ENCODE results near the gene VPS29.
"Not testable (repeated sequence)": the region's sequence is repeated elsewhere in the genome, so short reads cannot be mapped to it uniquely, and the experiment has no call there.

The VPS29 gene

GRCh38 chr12:110501752-110502738, at the start of gene VPS29, which contains the start of gene RAD9B:
TSS of gene VPS29 (minus strand) at chr12:110502111. CDS start at chr12:110502051, 60 bp downstream.
TSS of gene RAD9B (plus strand) at chr12:110502331. CDS start at chr12:110502338, 7 bp downstream.
- DNase-seq, result peak; percentile 98

GRCh38 chr12:110550981-110551380, 49.1 kb upstream of the VPS29 start:
- no peak for DNase-seq

- no peak for DNase-seq
Observed at GRCh38 chr12:110549716-110550115, 47.8 kb upstream of the VPS29 start.

- DNase-seq, result no peak
Observed at GRCh38 chr12:110548678-110549077, 46.8 kb upstream of the VPS29 start.

GRCh38 chr12:110547090-110547489, 45.2 kb upstream of the VPS29 start:
- no peak for DNase-seq

- no peak for DNase-seq
Observed at GRCh38 chr12:110546339-110546738, 44.4 kb upstream of the VPS29 start.

- no peak for DNase-seq
Observed at GRCh38 chr12:110545812-110546211, 43.9 kb upstream of the VPS29 start.

GRCh38 chr12:110545259-110545658, 43.3 kb upstream of the VPS29 start:
- DNase-seq, result not testable (repeated sequence)

GRCh38 chr12:110543965-110544364, 42.1 kb upstream of the VPS29 start:
- no peak for DNase-seq

- peak; percentile 30 for DNase-seq
Observed at GRCh38 chr12:110543252-110543959, 41.5 kb upstream of the VPS29 start.

- DNase-seq, result no peak
Observed at GRCh38 chr12:110540048-110540447, 38.1 kb upstream of the VPS29 start.

GRCh38 chr12:110538869-110539622, 37.1 kb upstream of the VPS29 start:
- DNase-seq, result no peak

- no peak for DNase-seq
Observed at GRCh38 chr12:110537605-110538409, 35.9 kb upstream of the VPS29 start.

GRCh38 chr12:110536834-110537604, 35.1 kb upstream of the VPS29 start:
- no peak for DNase-seq

- no peak for DNase-seq
Observed at GRCh38 chr12:110534811-110535210, 32.9 kb upstream of the VPS29 start.

- DNase-seq, result no peak
Observed at GRCh38 chr12:110533607-110534006, 31.7 kb upstream of the VPS29 start.

- DNase-seq, result no peak
Observed at GRCh38 chr12:110532644-110533043, 30.7 kb upstream of the VPS29 start.

GRCh38 chr12:110531741-110532333, 29.9 kb upstream of the VPS29 start:
- no peak for DNase-seq

- no peak for DNase-seq
Observed at GRCh38 chr12:110530511-110530910, 28.6 kb upstream of the VPS29 start.

GRCh38 chr12:110528277-110528839, 26.4 kb upstream of the VPS29 start:
- no peak for DNase-seq

Measured in hematopoietic multipotent progenitor cell treated with erythropoietin and hydrocortisone succinate and interleukin-3 and kit ligand, for 8 days (in vitro differentiated cells).